ENCODE data around the gene ATP6V1D. TPM values are rescaled to one million over a fixed set of nuclear protein-coding genes. Genes with fewer than 3 reads are reported as not detected.

Gene ATP6V1D
- total and polyA plus RNA-seq, 9 of the 15 experiments (the other 6 are each of a cell fraction or from before 2014, with no cell fraction given) = 35.5 to 91.0 (median 50.0) TPM

- TF ChIP-seq CEBPZ (IDR thresholded peaks at IDR 0.05; ENCODE audit: borderline replicate concordance, low read depth, low read length) (no peak), BCOR (IDR thresholded peaks at IDR 0.05) (no peak), MEF2A (IDR thresholded peaks at IDR 0.05; ENCODE audit: control insufficient read depth, low read depth, low read length) (no peak), HOXB6 (CRISPR knock-in tag; IDR thresholded peaks at IDR 0.05; ENCODE audit: borderline replicate concordance) (no peak), SRSF9 (IDR thresholded peaks at IDR 0.05; ENCODE audit: borderline replicate concordance, low read depth, low read length) (no peak), SMAD3 (CRISPR knock-in tag; conservative IDR thresholded peaks at IDR 0.05) (no peak), RNF219 (CRISPR knock-in tag; IDR thresholded peaks at IDR 0.05) (no peak), RBFOX2 (IDR thresholded peaks at IDR 0.05; ENCODE audit: low read depth, low read length) (peak; percentile 82), KHSRP (IDR thresholded peaks at IDR 0.05) (no peak), PCBP2 (IDR thresholded peaks at IDR 0.05; ENCODE audit: low read depth, low read length, poor library complexity, severe bottlenecking) (no peak), ZNF644 (tag; IDR thresholded peaks at IDR 0.05; ENCODE audit: low read depth) (no peak), ID3 (CRISPR knock-in tag; IDR thresholded peaks at IDR 0.05) (no peak), ID3 (tag; IDR thresholded peaks at IDR 0.05) (no peak), MAFK (IDR thresholded peaks at IDR 0.05; ENCODE audit: low read length) (no peak), THRAP3 (IDR thresholded peaks at IDR 0.05; ENCODE audit: borderline replicate concordance) (no peak), ZNF165 (CRISPR knock-in tag; IDR thresholded peaks at IDR 0.05; ENCODE audit: borderline replicate concordance) (no peak), TAF1 (IDR thresholded peaks at IDR 0.05; ENCODE audit: control insufficient read depth, extremely low read depth, insufficient read depth, low read length, severe bottlenecking) (peak; percentile 77), MAZ (CRISPR knock-in tag; conservative IDR thresholded peaks at IDR 0.05 in 1 of 2, IDR thresholded peaks at IDR 0.05 in 1 of 2) (peak; percentile 67 to 70; a peak in 3 of 4 replicates), ATF7 (IDR thresholded peaks at IDR 0.05) (peak; percentile 76), GATAD2A (IDR thresholded peaks at IDR 0.05) (no peak), CREM (IDR thresholded peaks at IDR 0.05; ENCODE audit: low read depth) (peak; percentile 68)
Measured at GRCh38 chr14:67359775-67360469, at the start of gene ATP6V1D, which contains the start of gene EIF2S1 (continued).

All from K562 (cell line).